ENCODE data around the gene TENM3. TPM values are rescaled to one million over a fixed set of nuclear protein-coding genes. Genes with fewer than 3 reads are reported as not detected.

TENM3 gene
- total RNA-seq, 2 experiments from 2014 or later, result not detected

DNA sequence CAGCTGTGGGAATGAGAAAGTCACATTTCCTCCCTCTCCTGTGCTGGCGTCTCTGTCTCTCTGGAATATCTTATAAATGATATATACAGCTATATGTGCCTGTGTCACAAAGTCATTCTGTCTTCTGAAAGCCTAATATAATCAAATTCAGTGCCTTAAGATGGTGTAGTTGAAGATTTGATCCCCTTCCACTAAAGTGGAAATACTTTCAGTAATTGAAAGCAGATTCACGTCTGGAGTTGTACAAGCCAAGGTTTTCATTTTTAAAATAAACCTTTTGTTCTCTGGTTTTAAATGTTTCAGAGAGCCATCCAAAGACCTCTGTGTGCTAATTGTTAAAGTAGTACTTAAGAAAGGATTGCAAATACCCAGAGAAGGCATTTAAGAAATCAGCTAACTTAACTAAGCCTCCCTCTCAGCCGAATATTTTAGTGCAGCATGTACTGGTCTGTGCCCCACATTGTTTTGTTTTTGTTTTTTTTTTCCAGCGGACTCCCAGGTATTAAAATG, 206.8 kb downstream of the TENM3 start:
- Mint-ChIP-seq H3K4me3 (peak overlapping the region; percentile 58), H3K36me3 (ENCODE audit: low read depth) (no peaks in the 10 kb centered on the region), H3K27ac (no peak overlapping the region), H3K27me3 (peaks cover 56% of the 10 kb centered on the region), H3K4me1 (ENCODE audit: low read depth) (peaks cover 13% of the 10 kb centered on the region), H3K9me3 (no peaks in the 10 kb centered on the region)
- no peak for DNase-seq
- no peak for ATAC-seq
- ChIA-PET POLR2A (no interaction called here), CTCF (interaction anchor here (0.6 kb wide), 1 partner anchor 800 kb away, joined by 3 read pairs; no protein-coding TSS in a partner anchor)
- TF ChIP-seq, protein P1, sequence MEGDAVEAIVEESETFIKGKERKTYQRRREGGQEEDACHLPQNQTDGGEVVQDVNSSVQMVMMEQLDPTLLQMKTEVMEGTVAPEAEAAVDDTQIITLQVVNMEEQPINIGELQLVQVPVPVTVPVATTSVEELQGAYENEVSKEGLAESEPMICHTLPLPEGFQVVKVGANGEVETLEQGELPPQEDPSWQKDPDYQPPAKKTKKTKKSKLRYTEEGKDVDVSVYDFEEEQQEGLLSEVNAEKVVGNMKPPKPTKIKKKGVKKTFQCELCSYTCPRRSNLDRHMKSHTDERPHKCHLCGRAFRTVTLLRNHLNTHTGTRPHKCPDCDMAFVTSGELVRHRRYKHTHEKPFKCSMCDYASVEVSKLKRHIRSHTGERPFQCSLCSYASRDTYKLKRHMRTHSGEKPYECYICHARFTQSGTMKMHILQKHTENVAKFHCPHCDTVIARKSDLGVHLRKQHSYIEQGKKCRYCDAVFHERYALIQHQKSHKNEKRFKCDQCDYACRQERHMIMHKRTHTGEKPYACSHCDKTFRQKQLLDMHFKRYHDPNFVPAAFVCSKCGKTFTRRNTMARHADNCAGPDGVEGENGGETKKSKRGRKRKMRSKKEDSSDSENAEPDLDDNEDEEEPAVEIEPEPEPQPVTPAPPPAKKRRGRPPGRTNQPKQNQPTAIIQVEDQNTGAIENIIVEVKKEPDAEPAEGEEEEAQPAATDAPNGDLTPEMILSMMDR (IDR thresholded peaks at IDR 0.05), result no peak
- intact Hi-C loops (cut with micrococcal nuclease), result no loop called here

DNA sequence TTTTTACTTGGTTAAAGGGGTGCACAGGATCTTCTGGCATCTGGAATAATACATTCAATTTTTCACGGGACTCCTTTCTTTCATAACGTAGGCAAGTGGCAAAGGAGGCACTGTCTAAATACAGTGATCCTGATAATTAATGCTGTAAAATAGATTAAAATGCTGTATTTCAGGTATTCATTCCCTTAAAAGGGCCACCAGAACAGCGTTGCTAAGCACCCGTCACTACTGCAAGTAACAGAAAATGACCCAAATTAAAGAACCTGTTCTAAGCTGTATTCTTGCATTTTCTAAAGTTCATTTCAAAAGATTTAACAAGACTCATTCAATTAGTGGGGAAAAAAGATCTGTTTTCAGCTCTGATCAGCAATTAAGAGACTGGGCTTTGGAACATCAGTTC, 208.2 kb downstream of the TENM3 start:
- ChIA-PET POLR2A (no interaction called here), CTCF (no interaction called here)
- TF ChIP-seq, protein P1 (IDR thresholded peaks at IDR 0.05), result no peak
- H3K27me3 Mint-ChIP-seq, result peaks cover 56% of the 10 kb centered on the region
- intact Hi-C loops (cut with micrococcal nuclease), result no loop called here
- ATAC-seq (no peak), DNase-seq (no peak)
- H3K9me3 Mint-ChIP-seq, result no peaks in the 10 kb centered on the region
- no peaks in the 10 kb centered on the region for H3K36me3 Mint-ChIP-seq (ENCODE audit: low read depth)
- no peak overlapping the region for H3K27ac Mint-ChIP-seq
- peaks cover 13% of the 10 kb centered on the region for H3K4me1 Mint-ChIP-seq (ENCODE audit: low read depth)
- no peak overlapping the region for H3K4me3 Mint-ChIP-seq

DNA sequence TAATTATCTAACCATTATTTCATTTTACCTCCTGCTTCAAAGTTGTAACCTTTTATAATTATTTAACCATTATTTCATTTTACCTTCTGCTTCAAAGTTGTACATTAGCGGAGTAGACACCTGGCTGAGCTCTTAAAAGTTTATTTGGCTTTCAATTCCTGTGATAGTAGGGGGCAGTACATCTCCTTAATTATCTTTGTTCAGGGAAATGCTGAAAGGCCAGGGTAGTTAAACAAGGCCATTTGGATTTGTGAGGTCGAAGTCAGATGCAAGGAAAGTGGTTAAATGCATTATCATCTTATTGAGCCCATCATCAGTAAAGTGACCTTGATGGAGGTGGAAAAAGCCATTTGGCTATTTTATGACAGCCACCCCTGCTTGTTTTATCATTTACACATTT, 210.6 kb downstream of the TENM3 start:
- intact Hi-C loops (cut with micrococcal nuclease), result no loop called here
- no peak for ATAC-seq
- no peaks in the 10 kb centered on the region for H3K36me3 Mint-ChIP-seq (ENCODE audit: low read depth)
- peaks cover 13% of the 10 kb centered on the region for H3K4me1 Mint-ChIP-seq (ENCODE audit: low read depth)
- DNase-seq, result no peak
- POLR2A ChIA-PET, result no interaction called here
- TF ChIP-seq, protein P1 (IDR thresholded peaks at IDR 0.05), result no peak
- CTCF ChIA-PET, result no interaction called here
- no peak overlapping the region for H3K4me3 Mint-ChIP-seq
- no peak overlapping the region for H3K27ac Mint-ChIP-seq
- H3K27me3 Mint-ChIP-seq, result peaks cover 37% of the 10 kb centered on the region
- H3K9me3 Mint-ChIP-seq, result no peaks in the 10 kb centered on the region

DNA sequence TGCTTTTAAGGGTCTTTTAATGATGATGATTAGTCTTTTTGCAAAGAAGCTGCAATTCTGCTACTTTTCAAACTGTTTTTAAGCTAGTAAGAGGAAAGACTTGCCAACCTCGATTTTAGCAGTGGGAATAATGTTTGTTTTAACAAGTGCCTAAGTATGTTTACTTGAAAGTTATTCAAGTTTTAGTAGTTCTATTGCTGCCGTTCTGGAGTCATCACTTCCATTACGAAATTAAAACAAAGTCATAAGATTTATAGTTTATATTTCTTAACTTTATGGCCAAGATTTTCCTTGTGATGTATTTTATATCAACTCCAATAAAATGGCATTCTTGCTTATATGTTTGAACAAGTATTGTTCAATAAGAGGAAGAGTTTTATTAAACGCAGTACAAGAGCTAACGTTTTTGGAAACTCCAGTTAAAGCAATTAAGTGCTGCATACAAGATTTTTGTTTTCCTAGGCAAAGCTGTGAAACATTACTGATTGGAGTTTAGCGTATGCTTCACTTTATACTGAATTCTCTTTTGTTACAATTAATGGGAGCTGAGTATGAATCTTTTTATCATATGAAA, 211.3 kb downstream of the TENM3 start:
- Mint-ChIP-seq H3K4me1 (ENCODE audit: low read depth) (peaks cover 9% of the 10 kb centered on the region), H3K27ac (no peak overlapping the region), H3K36me3 (ENCODE audit: low read depth) (no peaks in the 10 kb centered on the region), H3K27me3 (peaks cover 32% of the 10 kb centered on the region), H3K4me3 (no peak overlapping the region), H3K9me3 (no peaks in the 10 kb centered on the region)
- ATAC-seq (no peak), DNase-seq (no peak)
- TF ChIP-seq, protein P1 (IDR thresholded peaks at IDR 0.05), result no peak
- ChIA-PET POLR2A (no interaction called here), CTCF (no interaction called here)
- intact Hi-C loops (cut with micrococcal nuclease), result no loop called here

DNA sequence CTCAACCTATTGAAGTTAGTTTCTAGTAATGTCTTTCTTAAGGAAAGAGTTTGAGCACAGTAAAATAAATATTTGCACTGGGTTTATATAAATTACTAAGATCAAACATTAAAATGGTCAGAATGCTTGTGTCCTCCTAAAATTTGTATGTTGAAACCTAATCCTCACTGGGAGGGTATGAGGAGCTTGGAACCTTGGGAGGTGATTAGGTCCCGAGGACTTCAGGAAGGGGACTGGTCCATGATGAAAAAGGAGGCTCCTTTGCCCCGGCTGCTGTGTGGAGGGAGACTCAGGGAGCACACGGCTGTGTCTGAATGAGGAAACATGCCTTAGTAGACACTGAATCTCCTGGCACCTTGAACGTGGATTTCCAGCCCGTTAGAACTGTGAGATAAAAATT, 221.9 kb downstream of the TENM3 start:
- ATAC-seq, result no peak
- TF ChIP-seq, protein P1 (IDR thresholded peaks at IDR 0.05), result no peak
- intact Hi-C loops (cut with micrococcal nuclease), result no loop called here
- H3K4me1 Mint-ChIP-seq (ENCODE audit: low read depth), result no peaks in the 10 kb centered on the region
- no peak overlapping the region for H3K4me3 Mint-ChIP-seq
- DNase-seq, result no peak
- ChIA-PET CTCF (no interaction called here), POLR2A (no interaction called here)
- H3K27ac Mint-ChIP-seq, result no peak overlapping the region
- no peaks in the 10 kb centered on the region for H3K9me3 Mint-ChIP-seq
- no peaks in the 10 kb centered on the region for H3K36me3 Mint-ChIP-seq (ENCODE audit: low read depth)
- H3K27me3 Mint-ChIP-seq, result peaks cover 9% of the 10 kb centered on the region

Measured in activated CD8-positive, alpha-beta T cell treated with anti-CD3 and anti-CD28 coated beads for 36 hours (primary cell).